GM12873 (cell line): ENCODE data around the gene GRIA3.

Experiments used
- TF ChIP-seq, protein P1 (sequence below): IDR thresholded peaks from 2 replicates; pipeline ENCODE4 v1.5.1; 2012; ENCODE audit warnings: low read depth, mild to moderate bottlenecking, moderate library complexity, low read length, control low read depth; ENCODE audit not compliant: insufficient read depth; ENCODE audit errors: missing control alignments

The GRIA3 gene

DNA sequence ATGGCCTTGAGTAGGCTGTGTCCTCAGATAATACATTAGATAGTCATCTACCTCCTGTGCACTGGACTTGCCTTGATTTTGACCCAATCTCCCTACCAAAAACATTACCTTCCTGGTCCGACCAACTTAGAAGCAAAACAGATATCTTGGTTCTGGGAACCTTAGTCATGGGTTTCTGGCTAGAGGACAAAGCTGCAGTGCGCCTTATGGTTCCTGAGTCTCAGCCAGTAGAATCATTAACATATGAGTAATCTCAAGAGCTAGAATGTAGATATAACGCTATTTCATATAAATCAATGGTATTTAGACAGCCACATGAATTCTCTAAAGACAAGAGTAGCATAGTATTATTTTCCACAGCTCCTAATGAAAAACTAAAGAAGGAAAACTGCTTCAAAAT, 83.1 kb downstream of the GRIA3 start:
- TF ChIP-seq, protein P1, sequence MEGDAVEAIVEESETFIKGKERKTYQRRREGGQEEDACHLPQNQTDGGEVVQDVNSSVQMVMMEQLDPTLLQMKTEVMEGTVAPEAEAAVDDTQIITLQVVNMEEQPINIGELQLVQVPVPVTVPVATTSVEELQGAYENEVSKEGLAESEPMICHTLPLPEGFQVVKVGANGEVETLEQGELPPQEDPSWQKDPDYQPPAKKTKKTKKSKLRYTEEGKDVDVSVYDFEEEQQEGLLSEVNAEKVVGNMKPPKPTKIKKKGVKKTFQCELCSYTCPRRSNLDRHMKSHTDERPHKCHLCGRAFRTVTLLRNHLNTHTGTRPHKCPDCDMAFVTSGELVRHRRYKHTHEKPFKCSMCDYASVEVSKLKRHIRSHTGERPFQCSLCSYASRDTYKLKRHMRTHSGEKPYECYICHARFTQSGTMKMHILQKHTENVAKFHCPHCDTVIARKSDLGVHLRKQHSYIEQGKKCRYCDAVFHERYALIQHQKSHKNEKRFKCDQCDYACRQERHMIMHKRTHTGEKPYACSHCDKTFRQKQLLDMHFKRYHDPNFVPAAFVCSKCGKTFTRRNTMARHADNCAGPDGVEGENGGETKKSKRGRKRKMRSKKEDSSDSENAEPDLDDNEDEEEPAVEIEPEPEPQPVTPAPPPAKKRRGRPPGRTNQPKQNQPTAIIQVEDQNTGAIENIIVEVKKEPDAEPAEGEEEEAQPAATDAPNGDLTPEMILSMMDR, result no peak

DNA sequence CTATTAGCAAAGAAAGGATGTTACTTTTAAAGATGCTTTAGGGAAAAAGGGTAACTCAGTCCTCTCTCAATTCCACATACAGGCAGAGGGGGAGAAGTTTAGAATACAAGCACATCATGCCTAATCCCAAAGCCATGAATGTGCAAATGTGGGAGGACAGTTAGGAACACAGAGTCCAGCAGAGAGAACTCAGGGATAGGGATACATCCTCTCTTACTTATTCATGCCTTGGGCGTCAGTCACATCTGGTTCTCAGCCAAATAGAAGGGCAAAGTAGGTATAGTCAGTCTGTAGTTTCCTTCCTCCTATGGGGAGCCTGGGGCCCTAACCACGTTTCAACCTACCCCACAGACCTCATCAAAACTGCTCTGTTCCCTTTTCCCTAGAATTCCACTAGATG, 87.8 kb downstream of the GRIA3 start:
- TF ChIP-seq, protein P1, result no peak

- TF ChIP-seq, protein P1, result no peak
Measured at GRCh38 chrX:123272630-123273029, 88.6 kb downstream of the GRIA3 start.

GRCh38 chrX:123274796-123275195, 90.7 kb downstream of the GRIA3 start:
- TF ChIP-seq, protein P1, result no peak

DNA sequence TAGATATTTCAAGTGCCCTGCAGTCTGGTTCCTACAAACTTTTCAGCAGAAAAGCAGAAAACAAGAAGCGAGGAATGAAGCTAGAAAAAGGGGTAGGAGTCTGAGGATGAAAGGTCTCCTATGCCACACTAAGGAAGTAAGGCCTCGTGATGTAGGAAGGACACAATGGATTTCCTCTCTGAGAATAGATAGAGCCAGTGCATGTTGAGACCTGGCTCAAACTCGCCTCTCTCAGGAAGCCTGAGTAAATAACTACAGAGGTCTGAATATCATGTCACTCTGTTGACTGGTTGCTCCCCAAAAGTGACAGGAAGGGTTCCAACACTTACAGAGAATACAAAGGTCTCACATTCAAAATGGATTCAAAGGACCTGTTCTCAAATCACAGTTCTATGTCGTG, 93.3 kb downstream of the GRIA3 start:
- TF ChIP-seq, protein P1, result no peak

- TF ChIP-seq, protein P1, result peak; percentile 16
Measured at GRCh38 chrX:123277821-123278220, 93.7 kb downstream of the GRIA3 start.

DNA sequence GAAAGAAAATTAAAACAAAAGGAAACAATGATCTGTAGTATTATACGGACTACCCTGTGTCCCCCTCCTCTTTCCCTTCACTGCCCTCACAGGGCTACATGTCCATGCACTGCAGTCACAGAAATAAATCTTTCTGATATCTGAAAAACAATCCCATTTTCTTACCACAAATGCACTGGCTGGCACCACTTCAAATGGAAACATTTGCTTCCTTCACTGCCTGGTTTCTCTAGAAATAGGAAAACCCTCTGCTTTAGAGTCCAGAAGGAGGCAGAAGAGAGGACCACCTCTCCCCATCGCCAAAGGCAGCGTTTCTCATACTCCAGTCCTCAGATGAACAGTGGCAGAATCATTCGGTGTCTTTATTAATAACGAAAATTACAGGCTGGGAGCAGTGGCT, 98.2 kb downstream of the GRIA3 start:
- TF ChIP-seq, protein P1, result no peak
